ENCODE data around the gene OR51V1. TPM values are rescaled to one million over a fixed set of nuclear protein-coding genes. Genes with fewer than 3 reads are reported as not detected.

OR51V1 gene
- total RNA-seq, 1 donor from 2014 or later: not detected

DNA sequence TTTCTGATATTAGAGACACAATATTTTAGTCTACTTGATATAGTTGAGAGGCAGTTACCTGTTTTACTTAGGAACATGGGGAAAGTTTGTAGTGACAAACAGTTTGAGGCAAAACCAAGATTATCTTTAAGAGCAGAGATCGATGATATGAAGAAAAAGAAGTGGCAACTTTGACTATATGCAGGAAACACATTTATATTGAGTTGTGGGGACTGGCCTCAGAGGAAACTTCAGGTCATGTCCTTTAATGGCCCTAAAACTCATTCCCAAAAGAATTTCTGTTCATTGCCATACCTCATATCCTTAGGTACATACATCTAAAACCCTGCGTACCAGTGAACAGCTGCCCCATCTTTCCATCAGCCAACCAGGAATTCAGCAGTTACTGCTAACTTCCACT is 44.7 kb upstream of the OR51V1 start:
- Histone ChIP-seq H3K27ac (no peak overlapping the region), H3K4me1 (no peaks in the 10 kb centered on the region), H3K9me3 (no peaks in the 10 kb centered on the region), H3K4me3 (no peak overlapping the region), H3K36me3 (no peaks in the 10 kb centered on the region), H3K27me3 (no peaks in the 10 kb centered on the region)
- intact Hi-C loops (cut with DNase I): no loop called here
- no peak for TF ChIP-seq POLR2AphosphoS5 (IDR thresholded peaks at IDR 0.05; ENCODE audit: insufficient read depth in 1 of 2, low read depth in 1 of 2)
- TF ChIP-seq, protein P1, sequence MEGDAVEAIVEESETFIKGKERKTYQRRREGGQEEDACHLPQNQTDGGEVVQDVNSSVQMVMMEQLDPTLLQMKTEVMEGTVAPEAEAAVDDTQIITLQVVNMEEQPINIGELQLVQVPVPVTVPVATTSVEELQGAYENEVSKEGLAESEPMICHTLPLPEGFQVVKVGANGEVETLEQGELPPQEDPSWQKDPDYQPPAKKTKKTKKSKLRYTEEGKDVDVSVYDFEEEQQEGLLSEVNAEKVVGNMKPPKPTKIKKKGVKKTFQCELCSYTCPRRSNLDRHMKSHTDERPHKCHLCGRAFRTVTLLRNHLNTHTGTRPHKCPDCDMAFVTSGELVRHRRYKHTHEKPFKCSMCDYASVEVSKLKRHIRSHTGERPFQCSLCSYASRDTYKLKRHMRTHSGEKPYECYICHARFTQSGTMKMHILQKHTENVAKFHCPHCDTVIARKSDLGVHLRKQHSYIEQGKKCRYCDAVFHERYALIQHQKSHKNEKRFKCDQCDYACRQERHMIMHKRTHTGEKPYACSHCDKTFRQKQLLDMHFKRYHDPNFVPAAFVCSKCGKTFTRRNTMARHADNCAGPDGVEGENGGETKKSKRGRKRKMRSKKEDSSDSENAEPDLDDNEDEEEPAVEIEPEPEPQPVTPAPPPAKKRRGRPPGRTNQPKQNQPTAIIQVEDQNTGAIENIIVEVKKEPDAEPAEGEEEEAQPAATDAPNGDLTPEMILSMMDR (IDR thresholded peaks at IDR 0.05): no peak
- TF ChIP-seq POLR2A (IDR thresholded peaks at IDR 0.05): no peak
- DNase-seq (ENCODE audit: extremely low spot score in 2 of 2): no peak

DNA sequence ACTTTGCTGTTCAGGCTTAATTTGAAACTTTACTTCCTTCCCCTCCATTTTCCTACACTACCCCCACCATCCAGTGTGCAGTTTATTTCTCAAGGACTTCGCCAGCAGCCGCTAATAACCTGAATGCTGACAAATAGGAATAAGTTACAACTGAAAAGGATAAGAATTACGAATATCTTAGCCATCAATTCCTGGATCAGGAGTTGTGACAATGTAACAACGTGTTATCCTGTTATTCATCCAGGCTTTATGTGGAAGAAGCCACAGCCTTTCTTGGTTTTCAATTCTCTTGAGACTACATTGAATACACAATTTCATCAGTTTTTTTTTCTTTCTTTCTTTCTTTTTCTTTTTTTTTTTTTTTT is 43.3 kb upstream of the OR51V1 start:
- intact Hi-C loops (cut with DNase I): no loop called here
- TF ChIP-seq POLR2AphosphoS5 (IDR thresholded peaks at IDR 0.05; ENCODE audit: insufficient read depth in 1 of 2, low read depth in 1 of 2) (no peak), POLR2A (IDR thresholded peaks at IDR 0.05) (no peak)
- TF ChIP-seq, protein P1 (IDR thresholded peaks at IDR 0.05): no peak
- H3K36me3 ChIP-seq: no peaks in the 10 kb centered on the region

DNA sequence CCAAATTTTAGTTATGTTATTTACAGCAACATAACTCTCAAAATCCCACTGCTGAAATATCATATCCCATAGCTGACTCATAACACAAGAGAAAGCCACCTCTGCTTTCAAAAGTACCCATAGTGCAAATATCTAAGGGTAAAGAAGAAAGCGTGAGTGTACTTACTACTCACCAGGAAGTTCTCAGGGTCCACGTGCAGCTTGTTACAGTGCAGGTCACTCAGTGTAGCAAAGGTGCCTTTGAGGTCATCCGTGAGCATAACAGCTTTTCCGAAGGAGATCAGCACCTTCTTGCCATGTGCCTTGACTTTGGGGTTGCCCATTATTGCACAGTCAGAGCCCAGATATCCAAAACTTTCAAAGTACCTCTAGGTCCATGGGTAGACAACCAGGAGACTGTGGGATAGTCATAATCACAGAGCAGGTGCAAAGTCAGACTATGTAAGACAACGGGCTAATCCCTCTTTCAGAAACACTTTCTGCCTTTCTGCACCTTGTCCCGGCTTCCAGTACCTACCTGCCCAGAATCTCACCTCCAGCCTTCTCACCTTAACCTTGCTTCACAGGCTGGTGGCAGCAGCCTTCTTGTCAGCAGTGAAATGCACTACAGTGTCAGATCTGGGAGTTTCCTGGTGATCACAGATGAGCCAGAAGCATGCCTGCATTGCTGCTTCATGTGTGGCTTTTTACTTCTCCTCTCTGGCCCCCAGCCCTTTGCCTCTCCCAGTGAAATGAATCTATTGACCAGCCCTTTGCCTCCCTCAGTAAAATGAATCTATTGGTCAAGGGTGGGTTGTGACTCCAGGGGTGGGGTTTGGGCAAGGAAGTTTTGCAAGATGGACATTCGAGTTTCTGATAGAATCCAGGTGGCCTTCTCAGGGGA is 42.7 kb upstream of the OR51V1 start:
- no peaks in the 10 kb centered on the region for H3K9me3 ChIP-seq
- DNase-seq (ENCODE audit: extremely low spot score in 2 of 2): no peak
- H3K27ac ChIP-seq: no peak overlapping the region
- intact Hi-C loops (cut with DNase I): no loop called here
- TF ChIP-seq POLR2A (IDR thresholded peaks at IDR 0.05): no peak
- TF ChIP-seq, protein P1 (IDR thresholded peaks at IDR 0.05): no peak
- no peak for TF ChIP-seq POLR2AphosphoS5 (IDR thresholded peaks at IDR 0.05; ENCODE audit: insufficient read depth in 1 of 2, low read depth in 1 of 2)
- no peaks in the 10 kb centered on the region for H3K36me3 ChIP-seq
- H3K27me3 ChIP-seq: no peaks in the 10 kb centered on the region
- H3K4me3 ChIP-seq: no peak overlapping the region
- no peaks in the 10 kb centered on the region for H3K4me1 ChIP-seq

More for the DNA sequence above, 43.3 kb upstream of the OR51V1 start:
- Histone ChIP-seq H3K27ac (no peak overlapping the region), H3K27me3 (no peaks in the 10 kb centered on the region), H3K4me3 (no peak overlapping the region), H3K4me1 (no peaks in the 10 kb centered on the region), H3K9me3 (no peaks in the 10 kb centered on the region)
- no peak for DNase-seq (ENCODE audit: extremely low spot score in 2 of 2)

DNA sequence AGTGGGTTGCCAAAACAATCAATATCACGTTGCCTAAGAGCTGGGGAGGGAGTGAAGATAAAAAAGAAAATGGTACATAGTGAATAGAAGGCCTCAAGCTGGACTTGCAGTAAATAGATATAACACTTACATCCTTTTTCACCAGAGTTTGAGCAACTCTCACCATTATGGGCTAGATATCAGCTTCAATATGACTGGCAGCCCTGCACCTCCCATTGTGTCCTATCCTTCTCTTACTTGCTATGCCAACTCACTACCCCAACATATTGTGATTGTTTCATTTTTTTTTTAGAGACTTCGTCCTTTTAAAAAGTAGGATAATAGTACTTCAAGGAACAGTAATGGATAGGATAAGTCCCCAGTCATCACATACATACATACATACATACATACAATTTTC is 41.7 kb upstream of the OR51V1 start:
- no peaks in the 10 kb centered on the region for H3K9me3 ChIP-seq
- TF ChIP-seq POLR2A (IDR thresholded peaks at IDR 0.05) (no peak), POLR2AphosphoS5 (IDR thresholded peaks at IDR 0.05; ENCODE audit: insufficient read depth in 1 of 2, low read depth in 1 of 2) (no peak)
- TF ChIP-seq, protein P1 (IDR thresholded peaks at IDR 0.05): no peak
- intact Hi-C loops (cut with DNase I): no loop called here

DNA sequence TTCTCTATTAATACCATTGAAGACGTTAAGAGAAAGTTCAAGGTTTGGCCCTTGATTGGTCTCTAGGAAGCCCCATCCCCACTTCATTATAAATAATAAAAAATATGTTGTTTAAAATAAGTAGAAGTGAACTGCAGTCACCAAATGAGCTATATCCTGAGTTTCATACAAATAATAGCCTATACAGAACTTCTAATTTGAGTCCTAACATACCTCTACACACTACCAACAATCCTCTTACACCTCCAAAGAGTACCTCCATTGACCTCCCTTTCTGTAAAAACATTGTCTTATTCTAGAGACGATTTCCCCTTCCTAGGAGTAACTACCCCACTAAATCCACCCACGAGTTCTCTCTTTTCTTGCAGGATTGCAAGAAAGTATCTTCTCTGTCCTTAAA is 41.0 kb upstream of the OR51V1 start:
- Histone ChIP-seq H3K27ac (no peak overlapping the region), H3K27me3 (no peaks in the 10 kb centered on the region), H3K36me3 (no peaks in the 10 kb centered on the region), H3K4me1 (no peaks in the 10 kb centered on the region), H3K4me3 (no peak overlapping the region), H3K9me3 (no peaks in the 10 kb centered on the region)
- DNase-seq (ENCODE audit: extremely low spot score in 2 of 2): no peak
- intact Hi-C loops (cut with DNase I): no loop called here
- TF ChIP-seq POLR2AphosphoS5 (IDR thresholded peaks at IDR 0.05; ENCODE audit: insufficient read depth in 1 of 2, low read depth in 1 of 2) (no peak), POLR2A (IDR thresholded peaks at IDR 0.05) (no peak)
- TF ChIP-seq, protein P1 (IDR thresholded peaks at IDR 0.05): no peak

More for the DNA sequence above, 41.7 kb upstream of the OR51V1 start:
- no peak overlapping the region for H3K27ac ChIP-seq
- DNase-seq (ENCODE audit: extremely low spot score in 2 of 2): no peak
- H3K4me1 ChIP-seq: no peaks in the 10 kb centered on the region
- no peak overlapping the region for H3K4me3 ChIP-seq
- H3K27me3 ChIP-seq: no peaks in the 10 kb centered on the region
- H3K36me3 ChIP-seq: no peaks in the 10 kb centered on the region
